Panc1 (cell line): ENCODE data around the gene NNAT. TPM values are rescaled to one million over a fixed set of nuclear protein-coding genes. Genes with fewer than 3 reads are reported as not detected.

Experiments
- ATAC-seq: fragments of 200-7000 bp; cut with Tn5 transposase; 2 replicates; pipeline ENCODE4 v1.9.1; 2020; ENCODE audit warnings: mild to moderate bottlenecking, moderate library complexity
- BruUV-seq: library from RNA; stranded (reverse); fragments of 400-500 nt; replicated peaks from 2 replicates; lab custom pipeline; 2021; lab: Mats Ljungman, UMichigan
- CTCF ChIA-PET: fragments of 300-600 bp; sonication (Branson Sonifier 250); formaldehyde crosslinking; loops from one replicate; lab custom pipeline; 2022; ENCODE audit warnings: antibody characterized with exemption; lab: Charles Lee
- POLR2A ChIA-PET: fragments of 300-600 bp; sonication (Branson Sonifier 250); formaldehyde crosslinking; loops from one replicate; lab custom pipeline; 2022; ENCODE audit warnings: antibody characterized with exemption; lab: Charles Lee
- DNase-seq: peaks from one replicate; pipeline ENCODE4 v3.0.0-alpha.2; 2010; ENCODE audit warnings: low read depth, low spot score
- H3K27ac ChIP-seq: 2 replicates; pipeline ENCODE4 v1.5.1; 2011; ENCODE audit warnings: mild to moderate bottlenecking, low read length, inconsistent platforms
- H3K27me3 ChIP-seq: fragments of 200-500 bp; sonication (Bioruptor generic); 2 replicates; pipeline ENCODE4 v1.6.0; 2014; ENCODE audit warnings: low read length, inconsistent platforms; ENCODE audit not compliant: control insufficient read depth, insufficient read depth
- H3K36me3 ChIP-seq: fragments of 200-500 bp; sonication (Bioruptor generic); 2 replicates; pipeline ENCODE4 v1.5.1; 2014; ENCODE audit warnings: inconsistent platforms, mild to moderate bottlenecking, low read length, moderate library complexity; ENCODE audit not compliant: control insufficient read depth, insufficient read depth
- H3K4me1 ChIP-seq: 2 replicates; pipeline ENCODE4 v1.5.1; 2011; ENCODE audit warnings: inconsistent platforms, mild to moderate bottlenecking, low read length, moderate library complexity; ENCODE audit not compliant: control insufficient read depth, insufficient read depth
- H3K4me3 ChIP-seq, 2 experiments: 2 replicates each; pipeline ENCODE4 v1.5.1; 2011 to 2012; ENCODE audit warnings: low read depth in 2 of 2, low read length in 2 of 2, mild to moderate bottlenecking in 2 of 2, inconsistent platforms in 1 of 2, moderate library complexity in 1 of 2
- H3K9me3 ChIP-seq: fragments of 200-500 bp; sonication (Bioruptor generic); 2 replicates; pipeline ENCODE4 v1.5.1; 2014; ENCODE audit warnings: low read depth, mild to moderate bottlenecking, inconsistent platforms, low read length, moderate library complexity; ENCODE audit not compliant: control insufficient read depth, insufficient read depth
- POLR2AphosphoS5 ChIP-seq: IDR thresholded peaks from 2 replicates; pipeline ENCODE4 v1.6.1; 2012; ENCODE audit warnings: mild to moderate bottlenecking, low read depth, low read length, moderate library complexity
- SIN3A ChIP-seq: IDR thresholded peaks from 2 replicates; pipeline ENCODE4 v1.6.1; 2012; ENCODE audit warnings: low read depth, mild to moderate bottlenecking, low read length, moderate library complexity, borderline replicate concordance; ENCODE audit not compliant: insufficient read depth
- TCF7L2 ChIP-seq: IDR thresholded peaks from 2 replicates; pipeline ENCODE4 v1.6.1; 2011; ENCODE audit warnings: mild to moderate bottlenecking, low read depth, low read length, inconsistent platforms
- in situ Hi-C: cut with HindIII; loops from 2 replicates; pipeline ENCODE4 v1.10.0; 2016; ENCODE audit warnings: low sequenced_read_pairs, low pct_unique_long_range_greater_than_20kb
- intact Hi-C: fragments of 100-400 bp; cut with micrococcal nuclease; formaldehyde crosslinking; loops from one replicate; pipeline ENCODE4 v1.10.0; 2022; ENCODE audit not compliant: unreplicated experiment
- total RNA-seq: library from RNA; stranded (reverse); gene quantifications from one replicate; pipeline ENCODE4 v1.2.1, GENCODE V29; 2021; ENCODE audit not compliant: unreplicated experiment
- TF ChIP-seq, protein P1 (sequence below): fragments of 450-650 bp; IDR thresholded peaks from 2 replicates; pipeline ENCODE4 v1.5.1; 2017; ENCODE audit warnings: mild to moderate bottlenecking
- TF ChIP-seq, protein P2 (sequence below), 2 experiments: IDR thresholded peaks; 2 replicates each; pipeline ENCODE4 v1.6.1; 2011 to 2012; ENCODE audit warnings: low read depth in 2 of 2, control low read depth in 1 of 2, low read length in 1 of 2, mild to moderate bottlenecking in 1 of 2, moderate library complexity in 1 of 2; ENCODE audit not compliant: insufficient read depth in 1 of 2

NNAT gene
- total RNA-seq, 1 experiment from 2014 or later, result not detected

GRCh38 chr20:37544386-37544785, 23.3 kb downstream of the NNAT start:
- ChIA-PET CTCF (interaction anchor here (0.5 kb wide), 1 partner anchor 274 kb away, joined by 4 read pairs; no protein-coding TSS in a partner anchor), POLR2A (no interaction called here)
- ATAC-seq (no peak; the same call in 1 of the 2 replicates), DNase-seq (no peak)
- H3K27me3 ChIP-seq, result no peaks in the 10 kb centered on the region
- TF ChIP-seq, protein P1, sequence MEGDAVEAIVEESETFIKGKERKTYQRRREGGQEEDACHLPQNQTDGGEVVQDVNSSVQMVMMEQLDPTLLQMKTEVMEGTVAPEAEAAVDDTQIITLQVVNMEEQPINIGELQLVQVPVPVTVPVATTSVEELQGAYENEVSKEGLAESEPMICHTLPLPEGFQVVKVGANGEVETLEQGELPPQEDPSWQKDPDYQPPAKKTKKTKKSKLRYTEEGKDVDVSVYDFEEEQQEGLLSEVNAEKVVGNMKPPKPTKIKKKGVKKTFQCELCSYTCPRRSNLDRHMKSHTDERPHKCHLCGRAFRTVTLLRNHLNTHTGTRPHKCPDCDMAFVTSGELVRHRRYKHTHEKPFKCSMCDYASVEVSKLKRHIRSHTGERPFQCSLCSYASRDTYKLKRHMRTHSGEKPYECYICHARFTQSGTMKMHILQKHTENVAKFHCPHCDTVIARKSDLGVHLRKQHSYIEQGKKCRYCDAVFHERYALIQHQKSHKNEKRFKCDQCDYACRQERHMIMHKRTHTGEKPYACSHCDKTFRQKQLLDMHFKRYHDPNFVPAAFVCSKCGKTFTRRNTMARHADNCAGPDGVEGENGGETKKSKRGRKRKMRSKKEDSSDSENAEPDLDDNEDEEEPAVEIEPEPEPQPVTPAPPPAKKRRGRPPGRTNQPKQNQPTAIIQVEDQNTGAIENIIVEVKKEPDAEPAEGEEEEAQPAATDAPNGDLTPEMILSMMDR, result no peak
- TF ChIP-seq TCF7L2 (no peak), POLR2AphosphoS5 (no peak), SIN3A (no peak)
- TF ChIP-seq, protein P2, sequence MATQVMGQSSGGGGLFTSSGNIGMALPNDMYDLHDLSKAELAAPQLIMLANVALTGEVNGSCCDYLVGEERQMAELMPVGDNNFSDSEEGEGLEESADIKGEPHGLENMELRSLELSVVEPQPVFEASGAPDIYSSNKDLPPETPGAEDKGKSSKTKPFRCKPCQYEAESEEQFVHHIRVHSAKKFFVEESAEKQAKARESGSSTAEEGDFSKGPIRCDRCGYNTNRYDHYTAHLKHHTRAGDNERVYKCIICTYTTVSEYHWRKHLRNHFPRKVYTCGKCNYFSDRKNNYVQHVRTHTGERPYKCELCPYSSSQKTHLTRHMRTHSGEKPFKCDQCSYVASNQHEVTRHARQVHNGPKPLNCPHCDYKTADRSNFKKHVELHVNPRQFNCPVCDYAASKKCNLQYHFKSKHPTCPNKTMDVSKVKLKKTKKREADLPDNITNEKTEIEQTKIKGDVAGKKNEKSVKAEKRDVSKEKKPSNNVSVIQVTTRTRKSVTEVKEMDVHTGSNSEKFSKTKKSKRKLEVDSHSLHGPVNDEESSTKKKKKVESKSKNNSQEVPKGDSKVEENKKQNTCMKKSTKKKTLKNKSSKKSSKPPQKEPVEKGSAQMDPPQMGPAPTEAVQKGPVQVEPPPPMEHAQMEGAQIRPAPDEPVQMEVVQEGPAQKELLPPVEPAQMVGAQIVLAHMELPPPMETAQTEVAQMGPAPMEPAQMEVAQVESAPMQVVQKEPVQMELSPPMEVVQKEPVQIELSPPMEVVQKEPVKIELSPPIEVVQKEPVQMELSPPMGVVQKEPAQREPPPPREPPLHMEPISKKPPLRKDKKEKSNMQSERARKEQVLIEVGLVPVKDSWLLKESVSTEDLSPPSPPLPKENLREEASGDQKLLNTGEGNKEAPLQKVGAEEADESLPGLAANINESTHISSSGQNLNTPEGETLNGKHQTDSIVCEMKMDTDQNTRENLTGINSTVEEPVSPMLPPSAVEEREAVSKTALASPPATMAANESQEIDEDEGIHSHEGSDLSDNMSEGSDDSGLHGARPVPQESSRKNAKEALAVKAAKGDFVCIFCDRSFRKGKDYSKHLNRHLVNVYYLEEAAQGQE (IDR thresholded peaks at IDR 0.05; ENCODE audit: insufficient read depth in 1 of 2, low read depth in 2 of 2, low read length in 1 of 2), result no peak
- peaks cover 10% of the 10 kb centered on the region for H3K4me1 ChIP-seq
- H3K4me3 ChIP-seq, result no peak overlapping the region
- H3K27ac ChIP-seq, result no peak overlapping the region
- intact Hi-C loops, result no loop called here
- H3K36me3 ChIP-seq, result no peaks in the 10 kb centered on the region
- no TSS peak for BruUV-seq
- in situ Hi-C loops, result no loop called here
- no peaks in the 10 kb centered on the region for H3K9me3 ChIP-seq

GRCh38 chr20:37545516-37545915, 24.5 kb downstream of the NNAT start:
- in situ Hi-C loops (no loop called here), intact Hi-C loops (no loop called here)
- BruUV-seq, result no TSS peak
- ChIA-PET POLR2A (no interaction called here), CTCF (no interaction called here)
- ATAC-seq (no peak), DNase-seq (no peak)
- Histone ChIP-seq H3K4me3 (no peak overlapping the region), H3K36me3 (no peaks in the 10 kb centered on the region), H3K4me1 (peaks cover 7% of the 10 kb centered on the region; the same call in 1 of the 2 replicates), H3K27me3 (no peaks in the 10 kb centered on the region), H3K9me3 (no peaks in the 10 kb centered on the region), H3K27ac (no peak overlapping the region)
- TF ChIP-seq SIN3A (no peak), POLR2AphosphoS5 (no peak), TCF7L2 (no peak)
- TF ChIP-seq, protein P1, result no peak
- TF ChIP-seq, protein P2 (IDR thresholded peaks at IDR 0.05; ENCODE audit: insufficient read depth in 1 of 2, low read depth in 2 of 2, low read length in 1 of 2), result no peak
